ENCODE results near the gene NDUFB11. TPM values are rescaled to one million over a fixed set of nuclear protein-coding genes. Genes with fewer than 3 reads are reported as not detected.

NDUFB11 gene
- total RNA-seq, 4 donors from 2014 or later = 44.5 to 60.2 (median 52.5) TPM

DNA sequence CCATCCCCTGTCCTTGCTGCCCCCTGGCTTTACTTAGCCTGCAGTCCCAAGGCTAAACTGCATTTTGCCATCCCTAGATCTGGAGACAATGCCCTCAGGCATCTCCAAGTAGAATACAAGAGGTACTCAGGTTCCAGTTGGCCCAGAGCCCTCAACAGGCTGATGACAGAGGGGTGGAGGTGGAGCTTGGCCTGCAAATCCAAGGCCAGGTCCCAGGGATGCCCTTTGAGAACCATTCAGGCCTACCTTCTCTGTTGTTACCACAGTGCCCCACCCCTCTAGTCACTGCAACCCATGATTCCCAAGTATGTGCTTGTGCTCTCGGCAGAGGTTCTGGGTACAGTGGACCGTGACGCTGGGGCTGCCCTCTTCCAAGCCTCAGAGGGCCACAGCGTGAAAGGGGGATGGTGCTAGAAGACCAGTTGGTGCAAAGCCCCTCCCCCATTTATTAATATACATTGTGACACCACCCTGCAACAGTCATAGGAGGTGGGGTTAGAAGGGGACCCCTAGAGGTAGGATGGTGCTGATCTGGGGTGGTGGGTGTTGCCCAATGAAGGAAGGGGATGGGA, 42.7 kb upstream of the NDUFB11 start:
- no peak for TF ChIP-seq CTCF (IDR thresholded peaks at IDR 0.05; ENCODE audit: low read depth)

DNA sequence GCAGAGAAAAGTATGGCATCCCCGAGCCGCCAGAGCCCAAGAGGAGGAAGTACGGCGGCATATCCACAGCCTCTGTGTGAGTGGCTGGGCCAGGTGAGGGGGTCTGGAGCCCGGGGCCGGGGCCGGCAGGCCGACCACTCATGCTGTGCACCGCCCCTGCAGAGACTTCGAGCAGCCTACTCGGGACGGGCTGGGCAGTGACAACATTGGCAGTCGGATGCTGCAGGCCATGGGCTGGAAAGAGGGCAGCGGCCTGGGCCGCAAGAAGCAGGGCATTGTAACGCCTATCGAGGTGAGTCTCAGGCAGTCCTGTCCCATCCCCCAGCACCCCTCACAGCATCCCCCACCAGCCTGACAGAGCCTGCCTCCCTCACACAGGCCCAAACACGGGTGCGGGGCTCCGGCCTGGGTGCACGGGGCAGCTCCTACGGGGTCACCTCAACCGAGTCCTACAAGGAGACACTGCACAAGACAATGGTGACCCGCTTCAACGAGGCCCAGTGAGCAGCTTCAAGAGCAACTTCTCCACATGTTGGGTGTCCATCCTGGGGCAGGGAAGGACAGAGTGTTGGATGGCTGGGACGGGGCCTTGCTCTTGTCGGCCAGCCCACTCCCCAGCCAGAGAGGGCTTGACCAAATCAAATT, 41.7 kb upstream of the NDUFB11 start:
- TF ChIP-seq CTCF (IDR thresholded peaks at IDR 0.05; ENCODE audit: low read depth) = no peak

DNA sequence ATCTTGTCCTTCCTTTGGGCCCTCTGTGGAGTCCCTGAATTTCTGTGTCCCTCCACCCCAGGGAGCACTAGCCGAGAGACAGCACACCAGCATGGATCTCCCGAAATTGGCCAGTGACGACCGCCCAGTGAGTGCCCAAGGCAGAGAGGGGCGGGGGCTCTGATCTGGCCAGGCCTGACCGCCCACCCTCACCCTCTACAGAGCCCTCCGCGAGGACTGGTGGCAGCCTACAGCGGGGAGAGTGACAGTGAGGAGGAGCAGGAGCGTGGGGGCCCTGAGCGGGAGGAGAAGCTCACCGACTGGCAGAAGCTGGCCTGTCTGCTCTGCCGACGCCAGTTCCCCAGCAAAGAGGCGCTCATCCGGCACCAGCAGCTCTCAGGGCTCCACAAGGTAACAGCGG, 40.7 kb upstream of the NDUFB11 start:
- TF ChIP-seq CTCF (IDR thresholded peaks at IDR 0.05; ENCODE audit: low read depth) = no peak

GRCh38 chrX:47184486-47184885, 40.0 kb upstream of the NDUFB11 start:
- TF ChIP-seq CTCF (IDR thresholded peaks at IDR 0.05; ENCODE audit: low read depth) = no peak

- TF ChIP-seq CTCF (IDR thresholded peaks at IDR 0.05; ENCODE audit: low read depth) = no peak
These were observed 37.7 kb upstream of the NDUFB11 start for GRCh38 chrX:47182106-47182700.

DNA sequence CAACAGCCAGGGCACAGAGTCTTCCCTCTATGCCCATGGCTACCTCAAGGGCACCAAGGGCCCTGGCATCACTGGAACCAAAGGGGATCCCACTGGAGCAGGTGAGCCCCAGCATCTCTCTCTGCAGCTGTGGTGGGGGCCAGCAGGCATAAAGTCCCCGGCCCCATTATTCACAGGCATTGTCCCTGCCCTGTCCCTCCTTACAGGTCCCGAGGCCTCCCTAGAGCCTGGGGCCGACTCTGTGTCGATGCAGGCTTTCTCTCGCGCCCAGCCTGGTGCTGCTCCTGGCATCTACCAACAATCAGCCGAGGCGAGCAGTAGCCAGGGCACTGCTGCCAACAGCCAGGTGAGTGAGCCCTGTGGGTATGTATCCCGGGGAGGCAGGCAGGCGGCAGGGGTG, 36.8 kb upstream of the NDUFB11 start:
- no peak for TF ChIP-seq CTCF (IDR thresholded peaks at IDR 0.05; ENCODE audit: low read depth)

GRCh38 chrX:47180346-47180745, 35.8 kb upstream of the NDUFB11 start:
- TF ChIP-seq CTCF (IDR thresholded peaks at IDR 0.05; ENCODE audit: low read depth) = no peak

Measured in subcutaneous adipose tissue (tissue), 4 donors.